Spleen (tissue), 11 donors: ENCODE results near the gene DNAJB1. TPM values are rescaled to one million over a fixed set of nuclear protein-coding genes. Genes with fewer than 3 reads are reported as not detected.
A peak's percentile ranks its signal among the peaks of the same experiment; 100 is the strongest.

Source experiments
- DNase-seq: peaks from one replicate; pipeline ENCODE4 v3.0.0-alpha.2; 2020
- H3K27ac ChIP-seq, 8 donors: fragments of 200-600 bp; sonication (generic) in 7 of 8; 1 replicate in 4 of 8; 2 replicates in 4 of 8; pipeline versions ENCODE4 v1.5.0 to v1.8.0; 2016 to 2021; ENCODE audit warnings: inconsistent platforms in 4 of 8, mild to moderate bottlenecking in 4 of 8, moderate library complexity in 1 of 8
- H3K27me3 ChIP-seq, 7 donors: fragments of 200-600 bp; sonication (generic) in 6 of 7; replicated peaks in 1 of 7; 1 replicate in 4 of 7; 2 replicates in 3 of 7; pipeline versions ENCODE4 v1.5.0 to v1.8.0; 2016 to 2021; ENCODE audit warnings: inconsistent platforms in 3 of 7, mild to moderate bottlenecking in 1 of 7
- H3K36me3 ChIP-seq, 6 donors: fragments of 200-600 bp; sonication (generic) in 5 of 6; 1 replicate in 4 of 6; 2 replicates in 2 of 6; pipeline versions ENCODE4 v1.5.0 to v1.8.0; 2016 to 2021; ENCODE audit warnings: inconsistent platforms in 2 of 6
- H3K4me1 ChIP-seq, 6 donors: fragments of 200-600 bp; sonication (generic) in 5 of 6; 1 replicate in 3 of 6; 2 replicates in 3 of 6; pipeline versions ENCODE4 v1.5.0 to v1.8.0; 2016 to 2021; ENCODE audit warnings: inconsistent platforms in 3 of 6
- H3K4me3 ChIP-seq, 8 donors: fragments of 200-600 bp; sonication (generic) in 7 of 8; 1 replicate in 4 of 8; 2 replicates in 4 of 8; pipeline versions ENCODE4 v1.5.0 to v1.8.0; 2016 to 2021; ENCODE audit warnings: inconsistent platforms in 4 of 8, mild to moderate bottlenecking in 4 of 8, moderate library complexity in 2 of 8
- H3K9me3 ChIP-seq, 8 donors: fragments of 200-600 bp; sonication (generic) in 7 of 8; 1 replicate in 4 of 8; 2 replicates in 4 of 8; pipeline versions ENCODE4 v1.5.0 to v1.8.0; 2016 to 2021; ENCODE audit warnings: inconsistent platforms in 4 of 8
- CTCF ChIP-seq, 11 experiments: fragments of 200-600 bp in 7 of 11; fragments of 450-650 bp in 4 of 11; sonication (generic) in 4 of 11; IDR thresholded peaks in 8 of 11; conservative IDR thresholded peaks in 3 of 11; 1 replicate in 7 of 11; 2 replicates in 4 of 11; pipeline versions ENCODE4 v1.4.0 to v1.8.0; 2016 to 2021; ENCODE audit warnings: antibody characterized with exemption in 11 of 11, inconsistent platforms in 4 of 11, mild to moderate bottlenecking in 1 of 11
- POLR2A ChIP-seq, 3 donors: fragments of 450-650 bp; IDR thresholded peaks; one replicate each; pipeline ENCODE4 v1.5.1; 2017; ENCODE audit warnings: antibody characterized with exemption in 3 of 3, mild to moderate bottlenecking in 1 of 3
- POLR2AphosphoS5 ChIP-seq, 3 donors: sonication (generic); formaldehyde crosslinking; IDR thresholded peaks; one replicate each; pipeline ENCODE4 v1.5.1; 2017; ENCODE audit warnings: antibody characterized with exemption in 3 of 3
- WGBS, 5 donors: extraction: QIAGEN DNeasy Blood & Tissue Kit in 3 of 5; methylation state at CpG; one replicate each; pipeline versions ENCODE4 v1.1.5 to v1.1.7; 2013 to 2018; 5-methylcytosine and 5-hydroxymethylcytosine counted together
- intact Hi-C: fragments of 100-400 bp; cut with DNase I; formaldehyde crosslinking; loops from one replicate; pipeline ENCODE4 v1.15.0; 2023; ENCODE audit warnings: low total_unique reads
- polyA plus RNA-seq, 3 donors: library from polyadenylated mRNA; stranded (reverse); fragments of 200-250 nt; gene quantifications; one replicate each; pipeline ENCODE4 v1.2.1, GENCODE V29; 2013
- total RNA-seq, 7 donors: library from RNA; depleted of rRNA in 3 of 7; stranded (reverse); fragments of >200 nt in 3 of 7; fragmentation: NEBNext Ultra II Directional in 4 of 7; extraction: Animal tissue kit (Norgen Biotek cat#: 25700) in 4 of 7; gene quantifications; one replicate each; pipeline versions ENCODE4 v1.1.0 to v1.2.1, GENCODE V29; 2016 to 2021
- donor health status: healthy with polysubstance abuse.
- donor health status: DM: no; HTN: no; CAD: no; lungs with moderate emphysema.
- donor health status: DM: no; HTN: no; CAD: no.
- donor health status: Bipolar disorder and iron deficiency.
- donor health status: healthy.
- donor health status: DM: no; HTN: no; CAD: no.
- donor health status: DM: yes; HTN: yes; CAD: no.

Gene DNAJB1
- total and polyA plus RNA-seq, 10 donors = 12.6 to 157 (median 39.3) TPM

- Histone ChIP-seq H3K4me3 (no peak overlapping the region), H3K4me1 (peaks cover 12 to 72% (median 47%) of the 10 kb centered on the region in 6 donors), H3K27ac (peak overlapping the region in 7 of 8 donors; percentile 5 to 64 (median 50)), H3K27me3 (no peaks in the 10 kb centered on the region), H3K36me3 (peaks cover 0 to 48% (median 21%) of the 10 kb centered on the region in 6 donors), H3K9me3 (no peaks in the 10 kb centered on the region)
- intact Hi-C loops = no loop called here
- no peak for DNase-seq
- no peak for TF ChIP-seq POLR2AphosphoS5 (IDR thresholded peaks at IDR 0.05)
- TF ChIP-seq POLR2A (IDR thresholded peaks at IDR 0.05) = no peak
- TF ChIP-seq CTCF (IDR thresholded peaks at IDR 0.05 in 8 of 11, conservative IDR thresholded peaks at IDR 0.05 in 3 of 11) = no peak
- 43 to 77% (median 76%) methylated on average over 2 to 6 of the region's 6 CpGs for WGBS, 5 donors
Observed at GRCh38 chr19:14560776-14561108, 42.5 kb upstream of the DNAJB1 start.

- Histone ChIP-seq H3K27ac (peak overlapping the region in 6 of 8 donors; percentile 5 to 64 (median 56)), H3K9me3 (no peaks in the 10 kb centered on the region), H3K27me3 (no peaks in the 10 kb centered on the region), H3K4me3 (no peak overlapping the region), H3K4me1 (peaks cover 12 to 75% (median 48%) of the 10 kb centered on the region in 6 donors), H3K36me3 (peaks cover 0 to 42% (median 15%) of the 10 kb centered on the region in 6 donors)
- no peak for DNase-seq
- WGBS, 5 donors = 59 to 69% (median 62%) methylated on average over 27 to 28 of the region's 28 CpGs
- TF ChIP-seq CTCF (IDR thresholded peaks at IDR 0.05 in 8 of 11, conservative IDR thresholded peaks at IDR 0.05 in 3 of 11) (no peak), POLR2AphosphoS5 (IDR thresholded peaks at IDR 0.05) (peak in 2 of 3 donors; percentile 11 to 40)
- intact Hi-C loops = no loop called here
Observed at GRCh38 chr19:14559916-14560775, 41.9 kb upstream of the DNAJB1 start.

- peaks cover 0 to 36% (median 4%) of the 10 kb centered on the region in 6 donors for H3K36me3 ChIP-seq
- no peaks in the 10 kb centered on the region for H3K9me3 ChIP-seq
- no peak for DNase-seq
- TF ChIP-seq POLR2A (IDR thresholded peaks at IDR 0.05) (no peak), CTCF (IDR thresholded peaks at IDR 0.05 in 8 of 11, conservative IDR thresholded peaks at IDR 0.05 in 3 of 11) (no peak), POLR2AphosphoS5 (IDR thresholded peaks at IDR 0.05) (no peak)
- H3K4me3 ChIP-seq = no peak overlapping the region
- intact Hi-C loops = no loop called here
- H3K27me3 ChIP-seq = no peaks in the 10 kb centered on the region
- no peak overlapping the region for H3K27ac ChIP-seq
- WGBS, 5 donors = 85 to 91% (median 88%) methylated on average over 22 to 23 of the region's 23 CpGs
- H3K4me1 ChIP-seq = peaks cover 12 to 86% (median 47%) of the 10 kb centered on the region in 6 donors
Observed at GRCh38 chr19:14558370-14559066, 40.3 kb upstream of the DNAJB1 start.
